ENCODE results near the gene PTPRC.

DNA sequence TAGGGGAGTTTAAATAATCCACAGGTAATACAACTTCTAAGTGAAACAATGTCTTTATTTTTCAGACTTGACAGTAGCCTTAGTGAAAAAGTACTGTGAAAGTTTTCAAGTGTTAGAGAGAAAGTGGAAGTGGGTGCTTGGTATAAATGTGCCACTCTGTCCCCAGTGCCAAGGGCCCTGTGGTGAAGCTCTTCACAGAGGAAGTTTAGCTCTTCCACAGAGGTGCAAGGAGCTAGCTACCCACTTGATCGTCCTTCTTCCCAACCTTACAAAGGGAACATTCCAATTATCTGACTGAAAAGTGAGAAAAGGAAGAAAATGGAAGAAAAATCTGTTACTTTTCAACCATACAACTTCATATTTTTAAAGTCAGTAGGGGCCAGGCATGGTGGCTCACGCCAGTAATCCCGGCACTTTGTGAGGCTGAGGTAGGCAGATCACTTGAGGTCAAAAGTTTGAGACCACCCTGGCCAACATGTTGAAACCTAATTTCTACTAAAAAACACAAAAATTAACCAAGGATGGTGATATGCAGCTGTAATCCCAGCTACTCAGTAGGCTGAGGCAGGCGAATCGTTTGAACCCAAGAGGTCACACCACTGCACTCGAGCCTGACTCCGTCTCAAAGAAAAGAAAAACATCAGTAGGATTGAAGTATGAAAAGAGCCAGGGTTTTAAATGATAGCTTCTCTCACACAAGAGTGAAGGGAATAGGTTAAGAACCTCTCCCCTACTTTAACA lies 41.0 kb upstream of the PTPRC start:
- TF ChIP-seq CTCF (IDR thresholded peaks at IDR 0.05) (no peak), POLR2A (IDR thresholded peaks at IDR 0.05) (no peak), EP300 (IDR thresholded peaks at IDR 0.05) (no peak)

Measured in ovary (tissue), 3 donors.